ENCODE results near the gene SNX5. TPM values are rescaled to one million over a fixed set of nuclear protein-coding genes. Genes with fewer than 3 reads are reported as not detected.
"Not testable (repeated sequence)": the region's sequence is repeated elsewhere in the genome, so short reads cannot be mapped to it uniquely, and the experiment has no call there.

SNX5 gene
- total RNA-seq, 1 experiment from 2014 or later: 188 TPM

- intact Hi-C loops (cut with micrococcal nuclease; ENCODE audit: unreplicated experiment): loop anchor here (10.0 kb wide), 1 partner anchor 426 kb away; the partner anchor contains the start of gene BFSP1
- H3K9me3 ChIP-seq (ENCODE audit: low read depth, low read length, poor library complexity, severe bottlenecking): no peaks in the 10 kb centered on the region
- BruUV-seq (replicated peaks): no TSS peak
- TF ChIP-seq EZH2 (IDR thresholded peaks at IDR 0.05; ENCODE audit: borderline replicate concordance, low read depth, low read length, poor library complexity, severe bottlenecking) (no peak), CTCF (conservative IDR thresholded peaks at IDR 0.05; ENCODE audit: low read depth, low read length) (no peak)
- DNase-seq (ENCODE audit: low spot score): no peak
- POLR2A ChIA-PET (ENCODE audit: low non-redundant PET): no interaction called here
- H3K27ac ChIP-seq (ENCODE audit: low read depth, low read length, poor library complexity, severe bottlenecking): peak overlapping the region; percentile 65
- CTCF ChIA-PET: no interaction called here
- peaks cover 35% of the 10 kb centered on the region for H3K36me3 ChIP-seq (ENCODE audit: insufficient read depth, low read length, poor library complexity, severe bottlenecking)
- peaks cover 80% of the 10 kb centered on the region for H3K4me1 ChIP-seq (ENCODE audit: insufficient read depth, low read length, poor library complexity, severe bottlenecking)
- H3K4me3 ChIP-seq (ENCODE audit: low read depth, low read length, poor library complexity, severe bottlenecking): no peak overlapping the region
- no peaks in the 10 kb centered on the region for H3K27me3 ChIP-seq (replicated peaks; ENCODE audit: insufficient read depth, low read depth, low read length, poor library complexity)
Observed at GRCh38 chr20:17960927-17961586, 7.5 kb downstream of the SNX5 start.

GRCh38 chr20:17960400-17960885, 8.2 kb downstream of the SNX5 start:
- BruUV-seq (replicated peaks); DNase-seq (ENCODE audit: low spot score); H3K9me3 ChIP-seq (ENCODE audit: low read depth, low read length, poor library complexity, severe bottlenecking); H3K27me3 ChIP-seq (replicated peaks; ENCODE audit: insufficient read depth, low read depth, low read length, poor library complexity); H3K4me3 ChIP-seq (ENCODE audit: low read depth, low read length, poor library complexity, severe bottlenecking); POLR2A ChIA-PET (ENCODE audit: low non-redundant PET): not testable (repeated sequence)
- Histone ChIP-seq H3K27ac (ENCODE audit: low read depth, low read length, poor library complexity, severe bottlenecking) (peak overlapping the region; percentile 65), H3K36me3 (ENCODE audit: insufficient read depth, low read length, poor library complexity, severe bottlenecking) (peaks cover 40% of the 10 kb centered on the region), H3K4me1 (ENCODE audit: insufficient read depth, low read length, poor library complexity, severe bottlenecking) (peaks cover 75% of the 10 kb centered on the region)
- intact Hi-C loops (cut with micrococcal nuclease; ENCODE audit: unreplicated experiment): loop anchor here (10.0 kb wide), 1 partner anchor 426 kb away; the partner anchor contains the start of gene BFSP1
- CTCF ChIA-PET: interaction anchor here (0.7 kb wide), 1 partner anchor 238 kb away, joined by 5 read pairs; no protein-coding TSS in a partner anchor

GRCh38 chr20:17959257-17959627, 9.4 kb downstream of the SNX5 start:
- no peaks in the 10 kb centered on the region for H3K9me3 ChIP-seq (ENCODE audit: low read depth, low read length, poor library complexity, severe bottlenecking)
- peak overlapping the region; percentile 63 for H3K27ac ChIP-seq (ENCODE audit: low read depth, low read length, poor library complexity, severe bottlenecking)
- DNase-seq (ENCODE audit: low spot score): no peak
- TF ChIP-seq EZH2 (IDR thresholded peaks at IDR 0.05; ENCODE audit: borderline replicate concordance, low read depth, low read length, poor library complexity, severe bottlenecking) (no peak), CTCF (conservative IDR thresholded peaks at IDR 0.05; ENCODE audit: low read depth, low read length) (no peak)
- peaks cover 41% of the 10 kb centered on the region for H3K36me3 ChIP-seq (ENCODE audit: insufficient read depth, low read length, poor library complexity, severe bottlenecking)
- H3K27me3 ChIP-seq (replicated peaks; ENCODE audit: insufficient read depth, low read depth, low read length, poor library complexity): no peaks in the 10 kb centered on the region
- no peak overlapping the region for H3K4me3 ChIP-seq (ENCODE audit: low read depth, low read length, poor library complexity, severe bottlenecking)
- POLR2A ChIA-PET (ENCODE audit: low non-redundant PET): no interaction called here
- no TSS peak for BruUV-seq (replicated peaks)
- CTCF ChIA-PET: no interaction called here
- intact Hi-C loops (cut with micrococcal nuclease; ENCODE audit: unreplicated experiment): no loop called here
- peaks cover 64% of the 10 kb centered on the region for H3K4me1 ChIP-seq (ENCODE audit: insufficient read depth, low read length, poor library complexity, severe bottlenecking)
